Muscle layer of duodenum (tissue), 2 donors: ENCODE data around the gene GOSR1.
"Not testable (repeated sequence)": the region's sequence is repeated elsewhere in the genome, so short reads cannot be mapped to it uniquely, and the experiment has no call there.

Experiments
- H3K27ac ChIP-seq: one replicate; pipeline ENCODE4 v1.7.0; 2013; ENCODE audit warnings: mild to moderate bottlenecking, low read length
- H3K27me3 ChIP-seq: one replicate; pipeline ENCODE4 v1.7.0; 2013; ENCODE audit warnings: low read depth, mild to moderate bottlenecking, control low read depth, low read length
- H3K36me3 ChIP-seq, 2 donors: one replicate each; pipeline ENCODE4 v1.7.0; 2013; ENCODE audit warnings: low read length in 2 of 2, control low read depth in 1 of 2, mild to moderate bottlenecking in 1 of 2; ENCODE audit not compliant: insufficient read depth in 2 of 2, control insufficient read depth in 1 of 2
- H3K4me1 ChIP-seq, 2 donors: one replicate each; pipeline ENCODE4 v1.7.0; 2013; ENCODE audit warnings: low read length in 2 of 2, mild to moderate bottlenecking in 2 of 2, control low read depth in 1 of 2, moderate library complexity in 1 of 2; ENCODE audit not compliant: insufficient read depth in 2 of 2, control insufficient read depth in 1 of 2
- H3K4me3 ChIP-seq, 2 donors: one replicate each; pipeline ENCODE4 v1.7.0; 2013; ENCODE audit warnings: low read length in 2 of 2, low read depth in 1 of 2, mild to moderate bottlenecking in 1 of 2
- H3K9me3 ChIP-seq, 2 donors: one replicate each; pipeline ENCODE4 v1.7.0; 2013; ENCODE audit warnings: low read length in 2 of 2, control low read depth in 1 of 2, mild to moderate bottlenecking in 1 of 2; ENCODE audit not compliant: control insufficient read depth in 1 of 2
- donor health status: healthy.

Gene GOSR1

GRCh38 chr17:30505868-30506417 lies 28.7 kb downstream of the GOSR1 start:
- H3K9me3 ChIP-seq = no peaks in the 10 kb centered on the region
- no peaks in the 10 kb centered on the region for H3K27me3 ChIP-seq
- no peak overlapping the region for H3K27ac ChIP-seq
- no peaks in the 10 kb centered on the region for H3K4me1 ChIP-seq
- H3K4me3 ChIP-seq = no peak overlapping the region
- peaks cover 8 to 53% of the 10 kb centered on the region in 2 donors for H3K36me3 ChIP-seq

DNA sequence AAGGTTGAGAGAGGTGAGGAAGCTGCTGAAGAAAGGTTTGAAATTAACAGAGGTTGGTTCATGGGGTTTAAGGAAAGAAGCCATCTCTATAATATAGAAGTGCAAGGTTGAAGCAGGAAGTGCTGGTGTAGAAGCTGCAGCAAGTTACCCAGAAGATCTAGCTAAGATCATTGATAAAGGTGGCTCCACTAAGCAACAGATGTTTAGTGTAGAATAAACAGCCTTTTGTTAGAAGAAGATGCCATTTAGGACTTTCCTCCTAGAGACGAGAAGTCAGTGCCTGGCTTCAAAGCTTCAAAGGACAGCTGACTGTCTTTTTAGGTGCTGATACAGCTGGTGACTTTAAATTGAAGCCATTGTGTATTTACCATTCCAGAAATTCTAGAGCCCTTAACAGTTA lies 29.3 kb downstream of the GOSR1 start:
- Histone ChIP-seq H3K4me1 (no peaks in the 10 kb centered on the region), H3K4me3 (no peak overlapping the region), H3K36me3 (peaks cover 8 to 48% of the 10 kb centered on the region in 2 donors), H3K27me3 (no peaks in the 10 kb centered on the region), H3K27ac (no peak overlapping the region), H3K9me3 (no peaks in the 10 kb centered on the region)

DNA sequence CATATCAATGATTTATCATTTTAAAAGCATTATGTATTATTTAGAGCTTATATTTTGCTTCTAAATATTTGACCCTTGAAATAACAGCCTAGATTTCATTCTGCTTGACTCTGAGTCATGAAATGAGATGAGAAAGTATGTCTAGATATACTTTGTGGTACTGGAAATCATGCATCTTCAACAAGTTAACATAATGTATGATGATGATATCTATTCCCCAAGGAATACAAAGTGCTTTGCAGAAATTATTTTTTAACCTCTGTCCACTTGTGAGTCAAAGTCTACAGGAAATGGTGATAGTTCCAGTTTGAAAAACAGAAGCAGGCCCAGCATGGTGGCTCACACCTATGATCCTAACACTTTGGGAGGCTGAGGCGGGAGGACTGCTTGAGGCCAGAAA lies 36.1 kb downstream of the GOSR1 start:
- H3K27ac ChIP-seq = no peak overlapping the region
- H3K9me3 ChIP-seq = no peaks in the 10 kb centered on the region
- no peak overlapping the region for H3K4me3 ChIP-seq
- no peaks in the 10 kb centered on the region for H3K27me3 ChIP-seq
- peaks cover 16 to 19% of the 10 kb centered on the region in 2 donors for H3K36me3 ChIP-seq
- H3K4me1 ChIP-seq = no peaks in the 10 kb centered on the region

DNA sequence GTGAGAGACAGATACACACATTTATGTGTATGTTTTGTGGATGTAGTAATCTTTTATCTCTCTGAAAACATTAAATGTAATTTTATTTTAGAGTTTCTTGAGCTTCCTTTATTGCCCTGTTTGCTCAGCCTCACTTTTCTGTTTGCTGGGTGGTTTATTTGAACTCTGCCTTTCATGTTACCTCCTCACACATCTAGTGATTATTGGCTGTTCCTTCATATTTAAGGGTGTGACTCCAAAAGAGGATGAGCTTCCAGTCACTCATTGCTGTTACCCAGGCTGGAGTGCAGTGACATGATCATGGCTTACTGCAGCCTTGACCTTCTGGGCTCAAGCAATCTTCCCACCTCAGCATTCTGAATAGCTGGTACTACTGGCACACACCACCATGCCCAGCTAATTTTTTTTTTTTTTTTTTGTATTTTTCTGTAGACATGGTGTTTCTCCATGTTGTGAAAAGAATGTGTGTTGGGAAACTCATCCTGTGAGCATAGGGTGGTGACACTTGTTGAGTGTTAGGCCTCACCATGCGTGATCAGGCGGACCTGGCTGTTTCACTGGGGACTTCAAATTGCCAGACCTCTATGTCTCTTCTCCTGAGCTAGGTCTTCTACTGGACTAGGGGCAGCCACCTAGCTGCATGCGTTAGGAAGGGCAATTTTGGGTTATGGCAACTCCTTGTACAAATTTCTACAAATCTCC lies 37.8 kb downstream of the GOSR1 start:
- Histone ChIP-seq H3K4me1 (no peaks in the 10 kb centered on the region), H3K36me3 (peaks cover 16 to 17% of the 10 kb centered on the region in 2 donors), H3K27ac (no peak overlapping the region), H3K4me3 (no peak overlapping the region), H3K9me3 (no peaks in the 10 kb centered on the region), H3K27me3 (no peaks in the 10 kb centered on the region)

DNA sequence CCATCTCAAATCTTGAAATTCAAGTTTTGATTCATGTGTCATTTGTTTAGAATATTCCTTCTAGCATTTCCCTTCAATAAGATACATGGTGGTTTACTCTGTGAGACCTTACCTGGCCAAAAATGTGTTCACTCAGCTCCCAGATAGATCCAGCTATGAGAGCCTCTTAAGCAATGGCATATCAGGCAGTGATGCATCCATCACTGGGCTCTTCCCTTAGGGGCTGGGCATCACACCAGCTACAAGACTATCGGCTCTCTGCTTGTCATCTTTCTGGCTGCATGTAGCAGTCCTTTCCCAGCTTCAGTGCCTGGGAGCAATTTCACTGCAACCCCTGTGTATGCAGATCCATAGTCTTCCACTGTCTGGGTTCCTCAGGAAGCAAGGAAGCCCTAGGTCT lies 40.6 kb downstream of the GOSR1 start:
- H3K27me3 ChIP-seq = no peaks in the 10 kb centered on the region
- H3K4me3 ChIP-seq = no peak overlapping the region
- H3K27ac ChIP-seq = no peak overlapping the region
- H3K36me3 ChIP-seq = peaks cover 28 to 31% of the 10 kb centered on the region in 2 donors
- peaks cover 0 to 5% of the 10 kb centered on the region in 2 donors for H3K4me1 ChIP-seq
- H3K9me3 ChIP-seq = no peaks in the 10 kb centered on the region

DNA sequence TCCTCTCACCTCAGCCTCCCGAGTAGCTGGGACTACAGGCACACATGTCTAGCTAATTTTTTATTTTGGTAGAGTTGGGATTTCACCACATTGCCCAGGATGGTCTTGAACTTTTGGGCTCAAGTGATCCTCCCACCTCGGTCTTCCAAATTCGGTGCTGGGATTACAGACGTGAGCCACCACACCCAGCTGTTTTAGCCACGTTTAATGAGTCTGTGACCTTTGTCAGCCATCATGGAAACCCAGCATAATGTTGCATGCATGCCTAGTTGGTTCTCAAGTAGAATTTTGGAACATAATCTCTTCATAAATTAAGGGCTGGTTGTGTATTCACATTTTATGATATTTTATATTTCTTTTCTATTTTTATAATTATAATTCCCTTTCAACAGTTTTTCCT lies 42.0 kb downstream of the GOSR1 start:
- no peak overlapping the region for H3K4me3 ChIP-seq

GRCh38 chr17:30519707-30520106 lies 42.5 kb downstream of the GOSR1 start:
- no peaks in the 10 kb centered on the region for H3K9me3 ChIP-seq
- peaks cover 0 to 9% of the 10 kb centered on the region in 2 donors for H3K4me1 ChIP-seq
- peaks cover 23 to 27% of the 10 kb centered on the region in 2 donors for H3K36me3 ChIP-seq
- no peak overlapping the region for H3K4me3 ChIP-seq
- no peaks in the 10 kb centered on the region for H3K27me3 ChIP-seq
- H3K27ac ChIP-seq = peak overlapping the region; percentile 55

More for the DNA sequence above, 42.0 kb downstream of the GOSR1 start:
- peaks cover 24 to 27% of the 10 kb centered on the region in 2 donors for H3K36me3 ChIP-seq
- H3K9me3 ChIP-seq = no peaks in the 10 kb centered on the region
- peak overlapping the region; percentile 60 for H3K27ac ChIP-seq
- no peaks in the 10 kb centered on the region for H3K27me3 ChIP-seq
- H3K4me1 ChIP-seq = peaks cover 0 to 5% of the 10 kb centered on the region in 2 donors

GRCh38 chr17:30520436-30520835 lies 43.2 kb downstream of the GOSR1 start:
- Histone ChIP-seq H3K4me3 (no peak overlapping the region), H3K4me1 (peaks cover 0 to 9% of the 10 kb centered on the region in 2 donors), H3K9me3 (no peaks in the 10 kb centered on the region), H3K36me3 (peaks cover 23 to 27% of the 10 kb centered on the region in 2 donors), H3K27ac (peak overlapping the region; percentile 55), H3K27me3 (no peaks in the 10 kb centered on the region)

GRCh38 chr17:30520882-30521281 lies 43.7 kb downstream of the GOSR1 start:
- Histone ChIP-seq H3K4me1 (peaks cover 0 to 9% of the 10 kb centered on the region in 2 donors), H3K36me3 (peaks cover 23 to 27% of the 10 kb centered on the region in 2 donors), H3K27ac (no peak overlapping the region), H3K27me3 (no peaks in the 10 kb centered on the region), H3K4me3 (no peak overlapping the region), H3K9me3 (no peaks in the 10 kb centered on the region)

DNA sequence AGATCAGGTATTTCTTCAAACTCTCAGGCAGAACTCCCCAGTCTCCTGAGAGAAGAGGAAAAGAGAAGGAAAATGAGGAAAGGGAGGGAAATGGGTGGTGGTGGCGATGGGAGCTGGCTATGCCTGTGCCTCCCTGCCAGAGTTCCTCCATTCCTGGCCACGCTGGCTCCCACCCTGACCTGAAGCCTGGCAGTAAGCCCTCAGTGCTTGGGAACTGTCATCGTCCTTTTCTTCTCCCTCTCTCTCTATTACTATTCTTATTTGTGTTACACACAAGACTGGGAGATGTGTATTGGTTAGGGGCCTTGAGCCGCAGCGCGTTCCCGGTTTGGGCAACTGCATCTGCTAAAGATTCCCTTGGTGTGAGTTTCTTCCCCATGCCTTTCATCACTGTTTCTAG lies 44.6 kb downstream of the GOSR1 start:
- no peak overlapping the region for H3K4me3 ChIP-seq
- peaks cover 0 to 9% of the 10 kb centered on the region in 2 donors for H3K4me1 ChIP-seq
- H3K36me3 ChIP-seq = peaks cover 23 to 27% of the 10 kb centered on the region in 2 donors
- H3K27me3 ChIP-seq = no peaks in the 10 kb centered on the region
- no peaks in the 10 kb centered on the region for H3K9me3 ChIP-seq
- H3K27ac ChIP-seq = no peak overlapping the region

- H3K4me1 ChIP-seq, H3K27ac ChIP-seq, H3K9me3 ChIP-seq, H3K4me3 ChIP-seq, H3K27me3 ChIP-seq: not testable (repeated sequence)
- peaks cover 18 to 20% of the 10 kb centered on the region in 2 donors for H3K36me3 ChIP-seq
These were observed 46.0 kb downstream of the GOSR1 start for GRCh38 chr17:30523236-30523635.
